ENCODE results near the gene PELI1.
"Not testable (repeated sequence)": the region's sequence is repeated elsewhere in the genome, so short reads cannot be mapped to it uniquely, and the experiment has no call there.

PELI1 gene

GRCh38 chr2:64120928-64121327 lies 23.3 kb downstream of the PELI1 start:
- DNase-seq, result no peak

GRCh38 chr2:64120008-64120407 lies 24.2 kb downstream of the PELI1 start:
- DNase-seq, result no peak

GRCh38 chr2:64119369-64119768 lies 24.9 kb downstream of the PELI1 start:
- no peak for DNase-seq

- DNase-seq, result no peak
These were observed 28.2 kb downstream of the PELI1 start for GRCh38 chr2:64115808-64116598.

- no peak for DNase-seq
These were observed 29.3 kb downstream of the PELI1 start for GRCh38 chr2:64114912-64115277.

GRCh38 chr2:64114063-64114911 lies 29.9 kb downstream of the PELI1 start:
- DNase-seq, result no peak

- DNase-seq, result no peak
These were observed 32.2 kb downstream of the PELI1 start for GRCh38 chr2:64112016-64112415.

- no peak for DNase-seq
These were observed 32.8 kb downstream of the PELI1 start for GRCh38 chr2:64111426-64111825.

GRCh38 chr2:64108666-64109241 lies 35.5 kb downstream of the PELI1 start:
- no peak for DNase-seq

GRCh38 chr2:64106481-64106880 lies 37.7 kb downstream of the PELI1 start:
- no peak for DNase-seq

- no peak for DNase-seq
These were observed 38.4 kb downstream of the PELI1 start for GRCh38 chr2:64105670-64106461.

- DNase-seq, result no peak
These were observed 39.3 kb downstream of the PELI1 start for GRCh38 chr2:64104933-64105332.

- DNase-seq, result not testable (repeated sequence)
These were observed 41.5 kb downstream of the PELI1 start for GRCh38 chr2:64102736-64103135.

GRCh38 chr2:64101141-64101591 lies 43.1 kb downstream of the PELI1 start:
- no peak for DNase-seq

GRCh38 chr2:64100584-64100983 lies 43.6 kb downstream of the PELI1 start:
- not testable (repeated sequence) for DNase-seq

- no peak for DNase-seq
These were observed 49.4 kb downstream of the PELI1 start for GRCh38 chr2:64094663-64095382.

- no peak for DNase-seq
These were observed 50.9 kb downstream of the PELI1 start for GRCh38 chr2:64093341-64093740.

GRCh38 chr2:64092502-64092901 lies 51.7 kb downstream of the PELI1 start:
- DNase-seq, result no peak

GRCh38 chr2:64090264-64090663 lies 54.0 kb downstream of the PELI1 start:
- DNase-seq, result peak; percentile 71

- no peak for DNase-seq
These were observed 57.7 kb downstream of the PELI1 start for GRCh38 chr2:64086347-64087082.

- no peak for DNase-seq
These were observed 58.3 kb downstream of the PELI1 start for GRCh38 chr2:64085936-64086335.

Measured in NCI-H345 (cell line).